ENCODE measurements around the gene AMDHD2. TPM values are rescaled to one million over a fixed set of nuclear protein-coding genes. Genes with fewer than 3 reads are reported as not detected.

The AMDHD2 gene
- total RNA-seq, 2 donors from 2014 or later, result 19.4 to 31.6 TPM

GRCh38 chr16:2489581-2489980, 30.6 kb upstream of the AMDHD2 start:
- DNase-seq, result no peak

GRCh38 chr16:2490190-2491105, 29.7 kb upstream of the AMDHD2 start:
- H3K4me1 ChIP-seq, result peaks cover 7% of the 10 kb centered on the region
- no peaks in the 10 kb centered on the region for H3K27me3 ChIP-seq
- TF ChIP-seq, protein P1, sequence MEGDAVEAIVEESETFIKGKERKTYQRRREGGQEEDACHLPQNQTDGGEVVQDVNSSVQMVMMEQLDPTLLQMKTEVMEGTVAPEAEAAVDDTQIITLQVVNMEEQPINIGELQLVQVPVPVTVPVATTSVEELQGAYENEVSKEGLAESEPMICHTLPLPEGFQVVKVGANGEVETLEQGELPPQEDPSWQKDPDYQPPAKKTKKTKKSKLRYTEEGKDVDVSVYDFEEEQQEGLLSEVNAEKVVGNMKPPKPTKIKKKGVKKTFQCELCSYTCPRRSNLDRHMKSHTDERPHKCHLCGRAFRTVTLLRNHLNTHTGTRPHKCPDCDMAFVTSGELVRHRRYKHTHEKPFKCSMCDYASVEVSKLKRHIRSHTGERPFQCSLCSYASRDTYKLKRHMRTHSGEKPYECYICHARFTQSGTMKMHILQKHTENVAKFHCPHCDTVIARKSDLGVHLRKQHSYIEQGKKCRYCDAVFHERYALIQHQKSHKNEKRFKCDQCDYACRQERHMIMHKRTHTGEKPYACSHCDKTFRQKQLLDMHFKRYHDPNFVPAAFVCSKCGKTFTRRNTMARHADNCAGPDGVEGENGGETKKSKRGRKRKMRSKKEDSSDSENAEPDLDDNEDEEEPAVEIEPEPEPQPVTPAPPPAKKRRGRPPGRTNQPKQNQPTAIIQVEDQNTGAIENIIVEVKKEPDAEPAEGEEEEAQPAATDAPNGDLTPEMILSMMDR (IDR thresholded peaks at IDR 0.05), result no peak
- no peak overlapping the region for H3K27ac ChIP-seq
- H3K4me3 ChIP-seq, result no peak overlapping the region
- H3K36me3 ChIP-seq, result no peaks in the 10 kb centered on the region
- no peak overlapping the region for H3K9ac ChIP-seq (ENCODE audit: low read depth in 2 of 2, low read length in 2 of 2)
- H3K9me3 ChIP-seq, result no peaks in the 10 kb centered on the region
- intact Hi-C loops (cut with DNase I), result no loop called here
- no peak for DNase-seq

More at GRCh38 chr16:2489581-2489980, 30.6 kb upstream of the AMDHD2 start:
- H3K36me3 ChIP-seq, result no peaks in the 10 kb centered on the region
- intact Hi-C loops (cut with DNase I), result no loop called here
- H3K4me1 ChIP-seq, result peaks cover 7% of the 10 kb centered on the region
- no peak overlapping the region for H3K9ac ChIP-seq (ENCODE audit: low read depth in 2 of 2, low read length in 2 of 2)
- no peaks in the 10 kb centered on the region for H3K27me3 ChIP-seq
- H3K27ac ChIP-seq, result no peak overlapping the region
- no peak overlapping the region for H3K4me3 ChIP-seq
- no peaks in the 10 kb centered on the region for H3K9me3 ChIP-seq
- TF ChIP-seq, protein P1 (IDR thresholded peaks at IDR 0.05), result no peak

GRCh38 chr16:2492292-2492691, 27.9 kb upstream of the AMDHD2 start:
- Histone ChIP-seq H3K9ac (ENCODE audit: low read depth in 2 of 2, low read length in 2 of 2) (no peak overlapping the region), H3K27me3 (no peaks in the 10 kb centered on the region), H3K4me3 (no peak overlapping the region), H3K4me1 (peaks cover 7% of the 10 kb centered on the region), H3K9me3 (no peaks in the 10 kb centered on the region), H3K27ac (no peak overlapping the region), H3K36me3 (no peaks in the 10 kb centered on the region)
- intact Hi-C loops (cut with DNase I), result no loop called here
- no peak for DNase-seq
- TF ChIP-seq, protein P1 (IDR thresholded peaks at IDR 0.05), result no peak

DNA sequence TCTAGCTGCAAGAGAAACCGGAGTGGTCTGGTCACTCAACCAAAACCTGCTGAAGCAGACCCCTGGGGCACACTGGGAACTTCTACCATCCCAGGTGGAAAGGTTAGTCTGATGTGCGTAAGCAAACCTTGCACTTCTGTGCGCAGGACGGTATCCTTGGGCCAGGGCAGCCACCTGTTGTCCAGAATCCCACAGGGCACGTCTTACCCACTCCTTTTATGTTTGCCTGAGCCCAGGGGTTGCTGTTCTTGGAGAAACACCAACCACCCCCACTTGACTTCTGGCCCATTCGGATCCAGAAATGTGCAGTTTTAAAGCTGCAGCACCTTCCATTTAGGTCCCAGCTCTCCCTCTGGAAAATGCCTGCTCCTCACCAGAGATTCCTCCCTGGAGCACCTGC, 26.6 kb upstream of the AMDHD2 start:
- Histone ChIP-seq H3K27me3 (no peaks in the 10 kb centered on the region), H3K4me3 (no peak overlapping the region), H3K27ac (no peak overlapping the region), H3K36me3 (no peaks in the 10 kb centered on the region), H3K4me1 (peaks cover 7% of the 10 kb centered on the region), H3K9me3 (no peaks in the 10 kb centered on the region), H3K9ac (ENCODE audit: low read depth in 2 of 2, low read length in 2 of 2) (no peak overlapping the region)
- TF ChIP-seq, protein P1 (IDR thresholded peaks at IDR 0.05), result no peak
- no peak for DNase-seq
- intact Hi-C loops (cut with DNase I), result no loop called here

- no peak overlapping the region for H3K4me3 ChIP-seq
- no peaks in the 10 kb centered on the region for H3K9me3 ChIP-seq
- no peak overlapping the region for H3K27ac ChIP-seq
- H3K27me3 ChIP-seq, result no peaks in the 10 kb centered on the region
- peaks cover 7% of the 10 kb centered on the region for H3K4me1 ChIP-seq
- intact Hi-C loops (cut with DNase I), result loop anchor here (5.0 kb wide), 2 partner anchors 62 to 157 kb away; no protein-coding TSS in a partner anchor
- DNase-seq, result no peak
- TF ChIP-seq, protein P1 (IDR thresholded peaks at IDR 0.05), result no peak
- no peaks in the 10 kb centered on the region for H3K36me3 ChIP-seq
- H3K9ac ChIP-seq (ENCODE audit: low read depth in 2 of 2, low read length in 2 of 2), result no peak overlapping the region
Observed at GRCh38 chr16:2494616-2495015, 25.6 kb upstream of the AMDHD2 start.

Measured in colonic mucosa (tissue), 4 donors.